AG09309 (cell line): Measurements from ENCODE around the gene LRRC8B.

ENCODE experiments used
- DNase-seq: peaks from one replicate; pipeline ENCODE4 v3.0.0-alpha.2; 2010; ENCODE audit warnings: low read depth
- H3K4me3 ChIP-seq: 2 replicates; pipeline ENCODE4 v1.5.1; 2011; ENCODE audit warnings: mild to moderate bottlenecking, low read depth, low read length, moderate library complexity; ENCODE audit not compliant: control insufficient read depth
- CTCF ChIP-seq: IDR thresholded peaks from 2 replicates; pipeline ENCODE4 v1.5.1; 2011; ENCODE audit warnings: mild to moderate bottlenecking, low read depth, low read length, inconsistent platforms; ENCODE audit not compliant: insufficient read depth, control insufficient read depth; ENCODE audit errors: missing control alignments

Gene LRRC8B

GRCh38 chr1:89530444-89531089 is 5.9 kb downstream of the LRRC8B start:
- H3K4me3 ChIP-seq = no peak overlapping the region
- no peak for TF ChIP-seq CTCF
- DNase-seq = no peak

- H3K4me3 ChIP-seq = no peak overlapping the region
- no peak for DNase-seq
- TF ChIP-seq CTCF = no peak
Observed at GRCh38 chr1:89531480-89532139, 7.0 kb downstream of the LRRC8B start.

- DNase-seq = no peak
- H3K4me3 ChIP-seq = no peak overlapping the region
- no peak for TF ChIP-seq CTCF
Observed at GRCh38 chr1:89532228-89532627, 7.6 kb downstream of the LRRC8B start.

- H3K4me3 ChIP-seq = no peak overlapping the region
- DNase-seq = no peak
- TF ChIP-seq CTCF = no peak
Observed at GRCh38 chr1:89532866-89533265, 8.2 kb downstream of the LRRC8B start.

GRCh38 chr1:89535537-89535936 is 10.9 kb downstream of the LRRC8B start:
- DNase-seq = no peak

More at GRCh38 chr1:89535537-89535936, 10.9 kb downstream of the LRRC8B start:
- TF ChIP-seq CTCF = no peak
- H3K4me3 ChIP-seq = no peak overlapping the region
